Ishikawa (cell line): ENCODE results near the gene EME1.

Experiments
- CEBPB ChIP-seq: IDR thresholded peaks from 2 replicates; pipeline ENCODE4 v1.6.1; 2012
- CREB1 ChIP-seq: IDR thresholded peaks from 2 replicates; pipeline ENCODE4 v1.6.1; 2012; ENCODE audit warnings: low read depth
- EGR1 ChIP-seq: IDR thresholded peaks from 2 replicates; pipeline ENCODE4 v1.6.1; 2012
- EP300 ChIP-seq: IDR thresholded peaks from 2 replicates; pipeline ENCODE4 v1.6.1; 2012; ENCODE audit warnings: borderline replicate concordance
- FOXM1 ChIP-seq: IDR thresholded peaks from 2 replicates; pipeline ENCODE4 v1.6.1; 2012; ENCODE audit warnings: low read depth, borderline replicate concordance
- MAX ChIP-seq: IDR thresholded peaks from 2 replicates; pipeline ENCODE4 v1.6.1; 2012
- NFIC ChIP-seq: IDR thresholded peaks from 2 replicates; pipeline ENCODE4 v1.6.1; 2012
- RAD21 ChIP-seq: IDR thresholded peaks from 2 replicates; pipeline ENCODE4 v1.6.1; 2012; ENCODE audit warnings: low read depth
- REST ChIP-seq: IDR thresholded peaks from 2 replicates; pipeline ENCODE4 v1.6.1; 2012; ENCODE audit warnings: low read depth, mild to moderate bottlenecking
- TAF1 ChIP-seq: IDR thresholded peaks from 2 replicates; pipeline ENCODE4 v1.6.1; 2012; ENCODE audit warnings: low read depth, mild to moderate bottlenecking
- TCF12 ChIP-seq: IDR thresholded peaks from 2 replicates; pipeline ENCODE4 v1.6.1; 2012; ENCODE audit warnings: low read depth
- TEAD4 ChIP-seq: IDR thresholded peaks from 2 replicates; pipeline ENCODE4 v1.6.1; 2012
- USF1 ChIP-seq: IDR thresholded peaks from 2 replicates; pipeline ENCODE4 v1.6.1; 2012
- YY1 ChIP-seq: IDR thresholded peaks from 2 replicates; pipeline ENCODE4 v1.6.1; 2012; ENCODE audit warnings: low read depth
- ZBTB7A ChIP-seq: IDR thresholded peaks from 2 replicates; pipeline ENCODE4 v1.6.1; 2012; ENCODE audit warnings: low read depth

The EME1 gene

DNA sequence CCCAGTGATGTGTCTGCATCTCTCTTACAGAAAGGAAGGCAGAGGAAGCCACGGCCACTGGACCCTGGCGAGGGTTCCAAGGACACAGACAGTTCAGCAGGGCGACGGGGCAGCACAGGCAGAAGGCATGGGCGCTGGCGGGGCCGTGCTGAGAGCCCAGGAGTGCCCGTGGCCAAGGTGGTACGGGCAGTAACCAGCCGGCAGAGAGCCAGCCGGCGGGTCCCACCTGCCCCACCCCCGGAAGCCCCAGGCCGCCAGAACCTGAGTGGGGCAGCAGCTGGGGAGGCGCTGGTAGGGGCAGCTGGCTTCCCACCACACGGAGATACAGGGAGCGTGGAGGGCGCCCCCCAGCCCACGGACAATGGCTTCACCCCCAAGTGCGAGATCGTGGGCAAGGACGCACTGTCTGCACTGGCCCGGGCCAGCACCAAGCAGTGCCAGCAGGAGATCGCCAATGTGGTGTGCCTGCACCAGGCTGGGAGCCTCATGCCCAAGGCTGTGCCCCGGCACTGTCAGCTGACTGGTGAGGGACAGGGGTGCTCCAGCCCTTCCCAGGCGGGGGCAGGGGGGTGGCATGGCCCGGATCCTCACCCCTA is 19.3 kb upstream of the EME1 start:
- TF ChIP-seq USF1: no peak
- TF ChIP-seq ZBTB7A: no peak
- no peak for TF ChIP-seq EP300
- no peak for TF ChIP-seq FOXM1
- no peak for TF ChIP-seq MAX
- no peak for TF ChIP-seq RAD21

DNA sequence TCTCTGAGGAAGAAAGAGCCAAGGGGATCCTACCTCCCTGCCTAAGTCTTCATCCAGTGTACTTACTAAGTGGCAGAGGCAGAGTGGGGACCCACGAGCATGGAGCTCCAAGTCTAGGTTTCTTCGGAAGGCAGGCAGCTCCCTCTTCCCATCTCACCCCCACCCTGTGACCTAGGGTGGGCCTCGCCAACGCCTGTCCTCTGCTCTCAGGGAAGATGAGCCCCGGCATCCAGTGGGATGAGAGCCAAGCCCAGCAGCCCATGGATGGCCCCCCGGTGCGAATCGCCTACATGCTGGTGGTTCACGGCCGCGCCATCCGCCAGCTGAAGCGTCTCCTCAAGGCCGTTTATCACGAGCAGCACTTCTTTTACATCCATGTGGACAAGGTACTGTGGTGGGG is 18.8 kb upstream of the EME1 start:
- no peak for TF ChIP-seq ZBTB7A
- no peak for TF ChIP-seq FOXM1
- TF ChIP-seq EP300: no peak
- TF ChIP-seq USF1: no peak
- TF ChIP-seq TCF12: no peak
- TF ChIP-seq YY1: no peak
- no peak for TF ChIP-seq CREB1
- TF ChIP-seq TEAD4: no peak
- no peak for TF ChIP-seq CEBPB
- no peak for TF ChIP-seq TAF1
- no peak for TF ChIP-seq MAX
- no peak for TF ChIP-seq RAD21
- TF ChIP-seq EGR1: no peak
- no peak for TF ChIP-seq REST
- no peak for TF ChIP-seq NFIC

DNA sequence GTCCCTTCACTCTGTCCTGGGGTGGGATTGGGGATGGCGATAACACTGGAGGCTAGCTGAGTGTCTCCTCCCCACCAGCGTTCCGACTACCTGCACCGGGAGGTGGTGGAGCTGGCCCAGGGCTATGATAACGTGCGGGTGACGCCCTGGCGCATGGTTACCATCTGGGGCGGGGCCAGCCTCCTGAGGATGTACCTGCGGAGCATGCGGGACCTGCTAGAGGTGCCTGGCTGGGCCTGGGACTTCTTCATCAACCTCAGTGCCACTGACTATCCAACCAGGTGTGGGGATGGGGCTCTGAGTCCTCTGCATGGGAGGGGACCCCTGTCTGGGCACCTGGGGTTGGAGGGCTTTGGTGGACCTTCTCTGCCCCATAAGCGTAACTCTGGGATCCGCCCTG is 18.3 kb upstream of the EME1 start:
- TF ChIP-seq EGR1 (no peak), MAX (no peak), TEAD4 (no peak), TAF1 (no peak), RAD21 (no peak), REST (no peak), CREB1 (no peak), YY1 (no peak)

DNA sequence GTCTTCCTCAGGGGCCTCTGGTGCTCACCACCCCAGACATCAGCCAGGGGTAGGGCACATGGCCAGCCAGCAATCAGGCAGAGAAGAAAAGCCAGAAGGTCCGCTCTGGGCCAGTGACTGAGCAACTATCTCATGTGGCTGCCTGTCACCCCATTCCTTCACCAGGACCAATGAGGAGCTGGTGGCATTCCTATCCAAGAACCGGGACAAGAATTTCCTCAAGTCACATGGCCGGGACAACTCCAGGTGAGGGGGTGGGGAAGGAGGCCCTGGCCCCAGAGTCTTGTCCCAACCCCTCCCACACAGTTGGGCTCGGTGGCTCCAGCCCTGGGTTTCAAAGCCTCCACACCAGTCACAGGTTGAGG is 17.7 kb upstream of the EME1 start:
- no peak for TF ChIP-seq TCF12
- TF ChIP-seq TEAD4: no peak
- TF ChIP-seq CREB1: no peak
- no peak for TF ChIP-seq RAD21
- no peak for TF ChIP-seq FOXM1

GRCh38 chr17:50355701-50356341 is 17.2 kb upstream of the EME1 start:
- TF ChIP-seq YY1: no peak
- no peak for TF ChIP-seq CEBPB
- no peak for TF ChIP-seq TEAD4
- no peak for TF ChIP-seq EP300

DNA sequence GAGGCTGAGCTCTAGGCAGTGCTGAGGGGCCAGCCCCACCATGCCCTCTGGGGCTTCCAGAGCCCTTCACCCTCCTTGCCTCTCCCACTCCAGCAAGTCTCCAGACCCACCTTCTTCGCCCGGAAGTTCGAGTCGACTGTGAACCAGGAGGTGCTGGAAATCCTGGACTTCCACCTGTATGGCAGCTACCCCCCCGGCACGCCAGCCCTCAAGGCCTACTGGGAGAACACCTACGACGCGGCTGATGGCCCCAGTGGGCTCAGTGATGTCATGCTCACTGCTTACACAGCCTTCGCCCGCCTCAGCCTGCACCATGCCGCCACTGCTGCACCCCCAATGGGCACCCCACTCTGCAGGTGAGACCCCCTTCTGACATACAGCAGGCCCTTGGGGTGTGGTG is 16.6 kb upstream of the EME1 start:
- TF ChIP-seq TAF1 (no peak), RAD21 (no peak), NFIC (no peak), CEBPB (no peak), ZBTB7A (no peak), MAX (no peak), EP300 (no peak), YY1 (no peak), TCF12 (no peak)
